A549 (cell line): Measurements from ENCODE around the gene GATA5.

ENCODE experiments used
- CHD2 ChIP-seq: fragments of 150-350 bp; IDR thresholded peaks from 2 replicates; pipeline ENCODE4 v1.6.1; 2014; ENCODE audit warnings: low read length; ENCODE audit not compliant: partially characterized antibody
- CTCF ChIP-seq: fragments of >200 bp; sonication (Bioruptor Twin); formaldehyde crosslinking; IDR thresholded peaks from 3 replicates; pipeline ENCODE4 v1.5.1; 2016
- EP300 ChIP-seq, 2 experiments: fragments of >200 bp; sonication (Bioruptor Twin); formaldehyde crosslinking; IDR thresholded peaks; 2 replicates in 1 of 2; 3 replicates in 1 of 2; pipeline ENCODE4 v1.6.1; 2016 to 2017
- KDM1A ChIP-seq: fragments of 200-600 bp; sonication (generic); IDR thresholded peaks from 2 replicates; pipeline ENCODE4 v1.6.1; 2016; ENCODE audit warnings: low read depth, mild to moderate bottlenecking
- PHF8 ChIP-seq: fragments of 200-600 bp; sonication (generic); IDR thresholded peaks from 2 replicates; pipeline ENCODE4 v1.6.1; 2016; ENCODE audit warnings: low read depth, mild to moderate bottlenecking, antibody characterized with exemption, moderate library complexity, borderline replicate concordance
- RAD21 ChIP-seq, 2 experiments: fragments of >200 bp in 1 of 2; sonication (Bioruptor Twin) in 1 of 2; formaldehyde crosslinking in 1 of 2; IDR thresholded peaks in 1 of 2; conservative IDR thresholded peaks in 1 of 2; 2 replicates in 1 of 2; 3 replicates in 1 of 2; pipeline ENCODE4 v1.6.1; 2012 to 2018; ENCODE audit warnings: inconsistent platforms in 1 of 2
- REST ChIP-seq: fragments of 200-600 bp; sonication (generic); IDR thresholded peaks from 2 replicates; pipeline ENCODE4 v1.6.1; 2016; ENCODE audit warnings: antibody characterized with exemption, mild to moderate bottlenecking, moderate library complexity
- ZC3H11A ChIP-seq: fragments of 450-650 bp; IDR thresholded peaks from 2 replicates; pipeline ENCODE4 v1.6.1; 2014; ENCODE audit warnings: antibody characterized with exemption, mild to moderate bottlenecking

GRCh38 chr20:62466072-62466760 is 9.6 kb downstream of the GATA5 start:
- TF ChIP-seq ZC3H11A (no peak), CTCF (no peak), KDM1A (no peak), PHF8 (no peak), REST (no peak), EP300 (IDR thresholded peaks at IDR 0.05) (no peak), RAD21 (conservative IDR thresholded peaks at IDR 0.05 in 1 of 2, IDR thresholded peaks at IDR 0.05 in 1 of 2) (no peak), CHD2 (no peak)
